ENCODE measurements around the gene ATAD3B. TPM values are rescaled to one million over a fixed set of nuclear protein-coding genes. Genes with fewer than 3 reads are reported as not detected.

The ATAD3B gene
- total RNA-seq, 1 donor from 2014 or later = 39.2 TPM

DNA sequence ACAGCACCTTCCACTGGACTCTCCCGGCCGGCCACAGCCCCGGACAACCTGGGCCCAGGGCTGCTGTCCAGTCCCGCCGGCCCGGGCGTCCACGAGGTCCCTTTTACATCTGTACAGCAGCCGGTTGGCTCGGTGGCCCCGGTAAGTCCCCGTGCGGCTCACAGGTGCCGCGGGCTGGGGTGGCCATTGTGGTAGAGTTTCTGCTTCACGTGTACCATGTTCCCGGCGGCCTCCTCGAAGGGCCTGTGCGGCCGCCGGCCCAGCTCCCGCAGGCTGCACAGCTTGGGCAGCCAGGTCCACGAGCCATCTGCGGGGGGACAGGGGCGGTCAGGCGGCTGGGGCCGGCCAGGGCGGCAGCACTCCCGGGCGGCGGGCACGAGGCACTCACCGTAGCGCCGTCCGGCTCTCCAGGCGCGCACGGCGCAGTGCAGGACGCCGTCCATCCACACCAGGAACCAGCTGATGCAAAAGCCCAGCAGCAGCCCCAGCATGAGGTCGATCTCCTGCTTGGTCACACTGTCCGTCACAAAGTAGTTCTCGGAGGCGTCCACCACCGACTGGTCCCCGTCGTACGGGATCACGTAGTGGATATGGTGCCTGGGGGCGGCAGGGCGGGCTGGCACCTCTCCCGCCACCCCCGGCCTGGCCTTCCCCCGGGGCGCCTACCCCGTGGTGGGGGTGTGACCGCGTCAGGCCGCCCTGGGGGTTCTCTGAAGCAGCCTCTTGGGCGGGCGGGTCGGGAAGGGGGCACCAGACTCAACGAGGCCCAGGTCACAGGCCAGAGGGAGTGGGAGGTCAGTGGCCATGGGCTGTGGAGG is 63.8 kb downstream of the ATAD3B start:
- Mint-ChIP-seq H3K4me1 (no peaks in the 10 kb centered on the region), H3K27ac (no peak overlapping the region), H3K9me3 (peaks cover 6% of the 10 kb centered on the region), H3K27me3 (ENCODE audit: low read depth) (no peaks in the 10 kb centered on the region), H3K36me3 (peaks cover 12% of the 10 kb centered on the region), H3K4me3 (no peak overlapping the region)
- DNase-seq (ENCODE audit: low spot score in 2 of 2, unreplicated experiment in 2 of 2) = no peak
- TF ChIP-seq CTCF (IDR thresholded peaks at IDR 0.05; ENCODE audit: unreplicated experiment) = no peak

- peak overlapping the region; percentile 26 for H3K27ac Mint-ChIP-seq
- H3K4me1 Mint-ChIP-seq = no peaks in the 10 kb centered on the region
- peaks cover 8% of the 10 kb centered on the region for H3K36me3 Mint-ChIP-seq
- no peak for TF ChIP-seq CTCF (IDR thresholded peaks at IDR 0.05; ENCODE audit: unreplicated experiment)
- H3K4me3 Mint-ChIP-seq = no peak overlapping the region
- no peak for DNase-seq (ENCODE audit: low spot score in 2 of 2, unreplicated experiment in 2 of 2)
- H3K9me3 Mint-ChIP-seq = peaks cover 6% of the 10 kb centered on the region
- no peaks in the 10 kb centered on the region for H3K27me3 Mint-ChIP-seq (ENCODE audit: low read depth)
Observed at GRCh38 chr1:1536019-1536937, 64.7 kb downstream of the ATAD3B start.

- Mint-ChIP-seq H3K27ac (peak overlapping the region; percentile 26), H3K36me3 (peaks cover 11% of the 10 kb centered on the region), H3K4me3 (no peak overlapping the region), H3K9me3 (peaks cover 2% of the 10 kb centered on the region), H3K4me1 (no peaks in the 10 kb centered on the region), H3K27me3 (ENCODE audit: low read depth) (no peaks in the 10 kb centered on the region)
- no peak for DNase-seq (ENCODE audit: low spot score in 2 of 2, unreplicated experiment in 2 of 2)
- no peak for TF ChIP-seq CTCF (IDR thresholded peaks at IDR 0.05; ENCODE audit: unreplicated experiment)
Observed at GRCh38 chr1:1536938-1537546, 65.5 kb downstream of the ATAD3B start.

DNA sequence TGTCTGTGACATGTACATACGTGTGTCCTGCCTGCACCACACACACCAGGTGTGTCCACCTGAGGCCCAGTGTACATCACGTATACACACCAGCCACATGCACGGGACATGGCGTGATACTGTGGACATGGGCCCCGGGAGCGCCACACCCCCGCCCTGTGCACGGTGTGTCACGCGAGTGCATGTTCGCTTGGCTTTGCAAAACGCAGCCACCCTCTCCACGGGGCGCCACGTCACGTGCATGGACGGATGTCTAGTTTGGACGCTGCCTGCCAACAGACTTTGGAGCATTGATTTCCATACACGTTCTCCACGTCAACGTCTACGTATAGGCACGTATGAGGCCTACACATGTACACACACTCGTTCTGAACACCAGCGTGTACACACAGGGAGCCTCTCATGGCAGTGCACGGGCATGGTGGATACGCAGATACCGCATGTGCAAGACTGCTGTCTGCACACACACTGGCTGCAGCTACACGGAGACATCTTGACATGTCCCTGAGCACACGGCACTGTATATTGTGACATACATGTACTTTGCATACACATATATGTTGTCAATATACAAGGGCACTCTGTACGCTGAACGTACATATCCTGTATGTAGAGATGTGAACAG is 66.2 kb downstream of the ATAD3B start:
- no peaks in the 10 kb centered on the region for H3K9me3 Mint-ChIP-seq
- H3K27ac Mint-ChIP-seq = no peak overlapping the region
- peaks cover 8% of the 10 kb centered on the region for H3K36me3 Mint-ChIP-seq
- H3K4me1 Mint-ChIP-seq = no peaks in the 10 kb centered on the region
- no peak for TF ChIP-seq CTCF (IDR thresholded peaks at IDR 0.05; ENCODE audit: unreplicated experiment)
- no peak for DNase-seq (ENCODE audit: low spot score in 2 of 2, unreplicated experiment in 2 of 2)
- peak overlapping the region; percentile 28 for H3K4me3 Mint-ChIP-seq
- no peaks in the 10 kb centered on the region for H3K27me3 Mint-ChIP-seq (ENCODE audit: low read depth)

DNA sequence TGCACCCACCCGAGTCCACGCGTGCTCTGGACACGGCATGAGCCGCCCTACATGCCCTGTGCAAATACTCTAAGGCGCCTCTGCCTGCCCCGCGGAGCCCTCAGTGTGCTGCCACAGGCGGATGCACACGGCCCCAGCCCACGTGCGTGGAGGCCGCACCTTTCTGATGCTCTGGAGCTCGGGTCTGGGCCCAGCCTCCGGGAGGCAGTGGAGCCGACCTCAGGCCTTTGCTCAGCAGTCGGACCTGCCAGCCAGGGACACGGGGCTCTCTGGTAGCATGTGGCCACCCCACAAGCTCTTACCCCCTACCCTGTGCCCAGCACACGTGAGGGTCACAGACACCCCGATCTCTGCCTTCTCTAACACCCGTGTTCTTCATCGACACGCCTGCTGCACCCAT is 66.8 kb downstream of the ATAD3B start:
- TF ChIP-seq CTCF (IDR thresholded peaks at IDR 0.05; ENCODE audit: unreplicated experiment) = no peak
- Mint-ChIP-seq H3K4me1 (no peaks in the 10 kb centered on the region), H3K27ac (no peak overlapping the region), H3K27me3 (ENCODE audit: low read depth) (no peaks in the 10 kb centered on the region), H3K4me3 (peak overlapping the region; percentile 80), H3K9me3 (no peaks in the 10 kb centered on the region), H3K36me3 (peaks cover 5% of the 10 kb centered on the region)
- no peak for DNase-seq (ENCODE audit: low spot score in 2 of 2, unreplicated experiment in 2 of 2)

All from mesothelial cell of epicardium (in vitro differentiated cells).